CD4-positive, alpha-beta memory T cell (primary cell): Measurements from ENCODE around the gene PNKD. TPM values are rescaled to one million over a fixed set of nuclear protein-coding genes. Genes with fewer than 3 reads are reported as not detected.

Experiments used
- CTCF ChIA-PET: fragments of 350-600 bp; sonication (Branson Sonifier 250); formaldehyde crosslinking; loops from one replicate; lab custom pipeline; 2021; ENCODE audit warnings: inconsistent platforms; ENCODE audit not compliant: partially characterized antibody; lab: Charles Lee
- POLR2A ChIA-PET: fragments of 350-600 bp; sonication (Branson Sonifier 250); formaldehyde crosslinking; loops from one replicate; lab custom pipeline; 2021; ENCODE audit not compliant: partially characterized antibody; lab: Charles Lee
- DNase-seq, 5 donors: peaks; one replicate each; pipeline versions ENCODE4 v3.0.0 to v3.0.0-alpha.2; 2020 to 2022; ENCODE audit warnings: mixed read lengths in 1 of 5
- H3K27ac ChIP-seq: one replicate; pipeline ENCODE4 v1.7.0; 2013; ENCODE audit warnings: low read depth, low read length
- H3K27me3 ChIP-seq: 2 replicates; pipeline ENCODE4 v1.7.0; 2013; ENCODE audit warnings: mild to moderate bottlenecking, low read length, moderate library complexity; ENCODE audit not compliant: insufficient read depth
- H3K36me3 ChIP-seq: 2 replicates; pipeline ENCODE4 v1.7.0; 2013; ENCODE audit warnings: mild to moderate bottlenecking, low read length, moderate library complexity; ENCODE audit not compliant: insufficient read depth
- H3K4me1 ChIP-seq: 2 replicates; pipeline ENCODE4 v1.7.0; 2013; ENCODE audit warnings: mild to moderate bottlenecking, low read length, moderate library complexity; ENCODE audit not compliant: insufficient read depth
- H3K4me3 ChIP-seq, 2 donors: one replicate each; pipeline ENCODE4 v1.7.0; 2013; ENCODE audit warnings: low read length in 2 of 2, mild to moderate bottlenecking in 1 of 2
- H3K9me3 ChIP-seq, 2 donors: one replicate each; pipeline ENCODE4 v1.7.0; 2013; ENCODE audit warnings: low read length in 2 of 2, control low read depth in 1 of 2; ENCODE audit not compliant: control insufficient read depth in 1 of 2
- H3K27ac Mint-ChIP-seq, 7 donors: one replicate each; pipeline ENCODE4 v1.8.0; 2020 to 2021; ENCODE audit warnings: mixed read lengths in 7 of 7, mild to moderate bottlenecking in 6 of 7, inconsistent platforms in 3 of 7, moderate library complexity in 3 of 7
- H3K27me3 Mint-ChIP-seq, 2 donors: one replicate each; pipeline ENCODE4 v1.8.0; 2020 to 2021; ENCODE audit warnings: mixed read lengths in 2 of 2
- H3K36me3 Mint-ChIP-seq, 2 donors: one replicate each; pipeline ENCODE4 v1.8.0; 2020 to 2021; ENCODE audit warnings: mixed read lengths in 2 of 2, inconsistent platforms in 1 of 2, mild to moderate bottlenecking in 1 of 2
- H3K4me1 Mint-ChIP-seq, 4 donors: one replicate each; pipeline ENCODE4 v1.8.0; 2020 to 2021; ENCODE audit warnings: mixed read lengths in 4 of 4, mild to moderate bottlenecking in 1 of 4
- H3K4me3 Mint-ChIP-seq, 8 donors: one replicate each; pipeline ENCODE4 v1.8.0; 2020 to 2021; ENCODE audit warnings: mixed read lengths in 8 of 8, mild to moderate bottlenecking in 7 of 8, moderate library complexity in 6 of 8, inconsistent platforms in 3 of 8
- H3K9me3 Mint-ChIP-seq, 8 donors: one replicate each; pipeline ENCODE4 v1.8.0; 2020 to 2021; ENCODE audit warnings: mixed read lengths in 8 of 8, mild to moderate bottlenecking in 5 of 8, inconsistent platforms in 3 of 8, moderate library complexity in 1 of 8
- intact Hi-C: fragments of 100-400 bp; cut with micrococcal nuclease; formaldehyde crosslinking; loops from one replicate; pipeline ENCODE4 v1.15.1; 2023
- polyA plus RNA-seq, 2 donors: library from polyadenylated mRNA; unstranded; fragments of 300-500 nt; fragmentation: Illumina TruSeq; gene quantifications; one replicate each; pipeline ENCODE4 v1.2.3, GENCODE V29; 2021
- total RNA-seq, 2 experiments: library from RNA; stranded (reverse); gene quantifications; one replicate each; pipeline ENCODE4 v1.2.3, GENCODE V29; 2021

Gene PNKD
- total and polyA plus RNA-seq, 4 experiments from 2014 or later, result 31.1 to 101 (median 59.0) TPM

GRCh38 chr2:218370410-218371063 lies 100.2 kb downstream of the PNKD start:
- H3K27me3 Mint-ChIP-seq, result no peaks in the 10 kb centered on the region
- H3K27me3 ChIP-seq, result no peaks in the 10 kb centered on the region
- no peak overlapping the region for H3K4me3 ChIP-seq
- CTCF ChIA-PET, result interaction anchor here (0.9 to 1.1 kb wide), 3 partner anchors 9 to 23 kb away, joined by 3 to 4 read pairs (median 3); no protein-coding TSS in a partner anchor
- POLR2A ChIA-PET, result interaction anchor here (3.6 kb wide), 1 partner anchor 26 kb away, joined by 19 read pairs; no protein-coding TSS in a partner anchor
- no peaks in the 10 kb centered on the region for H3K36me3 Mint-ChIP-seq
- no peak overlapping the region for H3K27ac ChIP-seq
- peaks cover 12 to 33% (median 25%) of the 10 kb centered on the region in 4 donors for H3K4me1 Mint-ChIP-seq
- intact Hi-C loops, result no loop called here
- no peak overlapping the region for H3K4me3 Mint-ChIP-seq
- H3K9me3 Mint-ChIP-seq, result peaks cover 0 to 3% (median 0%) of the 10 kb centered on the region in 8 donors
- no peak for DNase-seq
- H3K4me1 ChIP-seq, result peaks cover 28% of the 10 kb centered on the region
- H3K9me3 ChIP-seq, result peaks cover 0 to 3% of the 10 kb centered on the region in 2 donors
- no peaks in the 10 kb centered on the region for H3K36me3 ChIP-seq
- H3K27ac Mint-ChIP-seq, result peak overlapping the region; percentile 45 to 77 (median 58)

GRCh38 chr2:218371983-218372350 lies 101.6 kb downstream of the PNKD start:
- Histone ChIP-seq H3K9me3 (no peaks in the 10 kb centered on the region), H3K36me3 (no peaks in the 10 kb centered on the region), H3K4me1 (peaks cover 26% of the 10 kb centered on the region), H3K4me3 (no peak overlapping the region), H3K27ac (no peak overlapping the region), H3K27me3 (no peaks in the 10 kb centered on the region)
- CTCF ChIA-PET, result no interaction called here
- H3K36me3 Mint-ChIP-seq, result no peaks in the 10 kb centered on the region
- no peaks in the 10 kb centered on the region for H3K27me3 Mint-ChIP-seq
- DNase-seq, result no peak
- no peaks in the 10 kb centered on the region for H3K9me3 Mint-ChIP-seq
- POLR2A ChIA-PET, result no interaction called here
- peak overlapping the region in 4 of 7 donors; percentile 30 to 66 (median 45) for H3K27ac Mint-ChIP-seq
- H3K4me1 Mint-ChIP-seq, result peaks cover 12 to 29% (median 21%) of the 10 kb centered on the region in 4 donors
- H3K4me3 Mint-ChIP-seq, result no peak overlapping the region
- intact Hi-C loops, result no loop called here

- Mint-ChIP-seq H3K4me1 (peaks cover 4 to 11% (median 8%) of the 10 kb centered on the region in 4 donors), H3K27me3 (no peaks in the 10 kb centered on the region), H3K27ac (no peak overlapping the region), H3K4me3 (no peak overlapping the region), H3K36me3 (no peaks in the 10 kb centered on the region), H3K9me3 (no peaks in the 10 kb centered on the region)
- ChIA-PET CTCF (no interaction called here), POLR2A (interaction anchor here (0.5 to 1.6 kb wide), 2 partner anchors 25 to 91 kb away, joined by 3 to 4 read pairs; partner anchors contain the start of gene CTDSP1)
- DNase-seq, result no peak
- no peak overlapping the region for H3K27ac ChIP-seq
- H3K4me1 ChIP-seq, result peaks cover under 1% of the 10 kb centered on the region
- no peaks in the 10 kb centered on the region for H3K27me3 ChIP-seq
- no peaks in the 10 kb centered on the region for H3K36me3 ChIP-seq
- intact Hi-C loops, result no loop called here
- H3K9me3 ChIP-seq, result no peaks in the 10 kb centered on the region
- H3K4me3 ChIP-seq, result no peak overlapping the region
Observed at GRCh38 chr2:218374795-218375194, 104.5 kb downstream of the PNKD start.

GRCh38 chr2:218375212-218375611 lies 104.9 kb downstream of the PNKD start:
- Mint-ChIP-seq H3K27me3 (no peaks in the 10 kb centered on the region), H3K36me3 (no peaks in the 10 kb centered on the region), H3K27ac (no peak overlapping the region), H3K4me1 (peaks cover 0 to 7% (median 3%) of the 10 kb centered on the region in 4 donors), H3K9me3 (no peaks in the 10 kb centered on the region), H3K4me3 (no peak overlapping the region)
- intact Hi-C loops, result no loop called here
- DNase-seq, result no peak
- H3K9me3 ChIP-seq, result no peaks in the 10 kb centered on the region
- no peaks in the 10 kb centered on the region for H3K4me1 ChIP-seq
- POLR2A ChIA-PET, result interaction anchor here (0.5 to 1.6 kb wide), 2 partner anchors 25 to 91 kb away, joined by 3 to 4 read pairs; partner anchors contain the start of gene CTDSP1
- no peak overlapping the region for H3K4me3 ChIP-seq
- CTCF ChIA-PET, result no interaction called here
- H3K27me3 ChIP-seq, result no peaks in the 10 kb centered on the region
- H3K27ac ChIP-seq, result no peak overlapping the region
- H3K36me3 ChIP-seq, result no peaks in the 10 kb centered on the region

GRCh38 chr2:218378053-218378452 lies 107.7 kb downstream of the PNKD start:
- Mint-ChIP-seq H3K4me3 (no peak overlapping the region), H3K27me3 (no peaks in the 10 kb centered on the region), H3K36me3 (no peaks in the 10 kb centered on the region), H3K27ac (no peak overlapping the region), H3K9me3 (no peaks in the 10 kb centered on the region), H3K4me1 (peaks cover 0 to 3% (median 2%) of the 10 kb centered on the region in 4 donors)
- ChIA-PET CTCF (no interaction called here), POLR2A (no interaction called here)
- intact Hi-C loops, result no loop called here
- DNase-seq, result no peak
- Histone ChIP-seq H3K27me3 (no peaks in the 10 kb centered on the region), H3K4me3 (no peak overlapping the region), H3K4me1 (no peaks in the 10 kb centered on the region), H3K9me3 (no peaks in the 10 kb centered on the region), H3K27ac (no peak overlapping the region), H3K36me3 (no peaks in the 10 kb centered on the region)

- CTCF ChIA-PET, result no interaction called here
- Histone ChIP-seq H3K9me3 (no peaks in the 10 kb centered on the region), H3K36me3 (no peaks in the 10 kb centered on the region), H3K4me3 (no peak within 1 kb of the TSS), H3K4me1 (no peaks in the 10 kb centered on the region), H3K27me3 (no peaks in the 10 kb centered on the region), H3K27ac (no peak within 1 kb of the TSS)
- H3K4me1 Mint-ChIP-seq, result peaks cover 1 to 6% (median 3%) of the 10 kb centered on the region in 4 donors
- H3K27me3 Mint-ChIP-seq, result peaks cover 0 to 2% of the 10 kb centered on the region in 2 donors
- no peak for DNase-seq
- no peaks in the 10 kb centered on the region for H3K36me3 Mint-ChIP-seq
- H3K4me3 Mint-ChIP-seq, result no peak within 1 kb of the TSS
- peak within 1 kb of the TSS in 2 of 7 donors; percentile 13 to 80 for H3K27ac Mint-ChIP-seq
- intact Hi-C loops, result no loop called here
- no peaks in the 10 kb centered on the region for H3K9me3 Mint-ChIP-seq
- POLR2A ChIA-PET, result no interaction called here
Observed at GRCh38 chr2:218381916-218382366, 111.6 kb downstream of the PNKD start, which contains the start of gene SLC11A1. Gene SLC11A1 (plus strand): TSS chr2:218382273. CDS start chr2:218382369, 96 bp downstream.

- Histone ChIP-seq H3K36me3 (no peaks in the 10 kb centered on the region), H3K27me3 (no peaks in the 10 kb centered on the region), H3K4me3 (no peak overlapping the region), H3K9me3 (no peaks in the 10 kb centered on the region), H3K4me1 (peaks cover 6% of the 10 kb centered on the region), H3K27ac (no peak overlapping the region)
- no peak for DNase-seq
- ChIA-PET CTCF (no interaction called here), POLR2A (interaction anchor here (1.5 to 3.1 kb wide), 3 partner anchors 14 to 23 kb away, joined by 3 to 13 read pairs (median 4); partner anchors contain the start of gene CTDSP1)
- peaks cover 2 to 11% (median 7%) of the 10 kb centered on the region in 4 donors for H3K4me1 Mint-ChIP-seq
- H3K4me3 Mint-ChIP-seq, result no peak overlapping the region
- intact Hi-C loops, result no loop called here
- H3K27me3 Mint-ChIP-seq, result peaks cover 2 to 3% of the 10 kb centered on the region in 2 donors
- no peaks in the 10 kb centered on the region for H3K9me3 Mint-ChIP-seq
- H3K27ac Mint-ChIP-seq, result no peak overlapping the region
- no peaks in the 10 kb centered on the region for H3K36me3 Mint-ChIP-seq
Observed at GRCh38 chr2:218382785-218383184, 112.5 kb downstream of the PNKD start.
